ENCODE data around the gene ARHGAP6.

DNA sequence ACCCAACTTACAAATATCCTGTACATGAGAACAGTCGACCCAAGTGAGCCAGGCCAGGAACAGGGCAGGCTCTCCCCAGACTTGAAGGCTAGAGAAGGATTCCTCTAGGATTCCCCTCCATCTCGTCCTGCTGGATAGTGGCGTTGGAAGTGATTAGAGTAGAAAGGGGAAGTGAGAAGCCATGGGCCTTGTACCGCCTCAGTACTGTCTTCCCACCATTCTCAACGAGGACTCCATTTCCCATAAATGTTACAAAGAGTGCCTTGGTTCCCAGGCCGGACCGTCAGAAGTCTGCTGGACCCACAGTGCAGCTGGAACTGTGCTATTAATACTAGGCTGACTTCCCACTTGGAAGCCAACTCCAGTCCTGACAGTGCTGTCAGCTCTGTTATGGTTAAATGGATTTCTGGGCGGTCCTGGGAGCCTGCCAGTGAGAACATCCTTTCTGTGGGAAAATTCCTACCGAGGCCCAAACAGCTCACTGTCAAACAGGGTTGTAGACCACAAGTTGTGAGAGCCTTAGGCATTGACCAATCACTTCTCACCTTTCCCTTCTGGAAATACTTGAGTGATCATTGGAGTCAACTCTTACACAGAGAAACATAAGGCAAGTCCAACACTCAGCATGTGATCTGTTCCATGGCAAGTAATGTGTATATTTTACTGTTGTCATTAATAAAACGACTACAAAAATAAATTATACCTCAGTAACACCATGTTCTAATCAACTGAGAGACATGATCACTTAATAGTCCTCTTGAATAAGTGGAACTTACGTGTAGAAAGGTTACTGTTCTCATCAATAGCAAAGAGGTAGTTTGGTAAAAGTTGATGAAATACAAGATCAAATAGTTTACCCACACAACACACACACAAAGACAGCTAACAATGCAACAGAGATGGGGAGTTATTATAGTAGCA lies 314.1 kb downstream of the ARHGAP6 start:
- TF ChIP-seq, protein P1, sequence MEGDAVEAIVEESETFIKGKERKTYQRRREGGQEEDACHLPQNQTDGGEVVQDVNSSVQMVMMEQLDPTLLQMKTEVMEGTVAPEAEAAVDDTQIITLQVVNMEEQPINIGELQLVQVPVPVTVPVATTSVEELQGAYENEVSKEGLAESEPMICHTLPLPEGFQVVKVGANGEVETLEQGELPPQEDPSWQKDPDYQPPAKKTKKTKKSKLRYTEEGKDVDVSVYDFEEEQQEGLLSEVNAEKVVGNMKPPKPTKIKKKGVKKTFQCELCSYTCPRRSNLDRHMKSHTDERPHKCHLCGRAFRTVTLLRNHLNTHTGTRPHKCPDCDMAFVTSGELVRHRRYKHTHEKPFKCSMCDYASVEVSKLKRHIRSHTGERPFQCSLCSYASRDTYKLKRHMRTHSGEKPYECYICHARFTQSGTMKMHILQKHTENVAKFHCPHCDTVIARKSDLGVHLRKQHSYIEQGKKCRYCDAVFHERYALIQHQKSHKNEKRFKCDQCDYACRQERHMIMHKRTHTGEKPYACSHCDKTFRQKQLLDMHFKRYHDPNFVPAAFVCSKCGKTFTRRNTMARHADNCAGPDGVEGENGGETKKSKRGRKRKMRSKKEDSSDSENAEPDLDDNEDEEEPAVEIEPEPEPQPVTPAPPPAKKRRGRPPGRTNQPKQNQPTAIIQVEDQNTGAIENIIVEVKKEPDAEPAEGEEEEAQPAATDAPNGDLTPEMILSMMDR (conservative IDR thresholded peaks at IDR 0.05; ENCODE audit: low read depth in 2 of 2): no peak
- TF ChIP-seq, protein P2, sequence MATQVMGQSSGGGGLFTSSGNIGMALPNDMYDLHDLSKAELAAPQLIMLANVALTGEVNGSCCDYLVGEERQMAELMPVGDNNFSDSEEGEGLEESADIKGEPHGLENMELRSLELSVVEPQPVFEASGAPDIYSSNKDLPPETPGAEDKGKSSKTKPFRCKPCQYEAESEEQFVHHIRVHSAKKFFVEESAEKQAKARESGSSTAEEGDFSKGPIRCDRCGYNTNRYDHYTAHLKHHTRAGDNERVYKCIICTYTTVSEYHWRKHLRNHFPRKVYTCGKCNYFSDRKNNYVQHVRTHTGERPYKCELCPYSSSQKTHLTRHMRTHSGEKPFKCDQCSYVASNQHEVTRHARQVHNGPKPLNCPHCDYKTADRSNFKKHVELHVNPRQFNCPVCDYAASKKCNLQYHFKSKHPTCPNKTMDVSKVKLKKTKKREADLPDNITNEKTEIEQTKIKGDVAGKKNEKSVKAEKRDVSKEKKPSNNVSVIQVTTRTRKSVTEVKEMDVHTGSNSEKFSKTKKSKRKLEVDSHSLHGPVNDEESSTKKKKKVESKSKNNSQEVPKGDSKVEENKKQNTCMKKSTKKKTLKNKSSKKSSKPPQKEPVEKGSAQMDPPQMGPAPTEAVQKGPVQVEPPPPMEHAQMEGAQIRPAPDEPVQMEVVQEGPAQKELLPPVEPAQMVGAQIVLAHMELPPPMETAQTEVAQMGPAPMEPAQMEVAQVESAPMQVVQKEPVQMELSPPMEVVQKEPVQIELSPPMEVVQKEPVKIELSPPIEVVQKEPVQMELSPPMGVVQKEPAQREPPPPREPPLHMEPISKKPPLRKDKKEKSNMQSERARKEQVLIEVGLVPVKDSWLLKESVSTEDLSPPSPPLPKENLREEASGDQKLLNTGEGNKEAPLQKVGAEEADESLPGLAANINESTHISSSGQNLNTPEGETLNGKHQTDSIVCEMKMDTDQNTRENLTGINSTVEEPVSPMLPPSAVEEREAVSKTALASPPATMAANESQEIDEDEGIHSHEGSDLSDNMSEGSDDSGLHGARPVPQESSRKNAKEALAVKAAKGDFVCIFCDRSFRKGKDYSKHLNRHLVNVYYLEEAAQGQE (IDR thresholded peaks at IDR 0.05; ENCODE audit: unreplicated experiment): no peak
- TF ChIP-seq POLR2AphosphoS5 (IDR thresholded peaks at IDR 0.05; ENCODE audit: low read depth): no peak
- no peak for TF ChIP-seq NANOG (IDR thresholded peaks at IDR 0.05; ENCODE audit: borderline replicate concordance)
- no peak for TF ChIP-seq EZH2 (IDR thresholded peaks at IDR 0.05; ENCODE audit: low read depth, unreplicated experiment)
- TF ChIP-seq, protein P3, sequence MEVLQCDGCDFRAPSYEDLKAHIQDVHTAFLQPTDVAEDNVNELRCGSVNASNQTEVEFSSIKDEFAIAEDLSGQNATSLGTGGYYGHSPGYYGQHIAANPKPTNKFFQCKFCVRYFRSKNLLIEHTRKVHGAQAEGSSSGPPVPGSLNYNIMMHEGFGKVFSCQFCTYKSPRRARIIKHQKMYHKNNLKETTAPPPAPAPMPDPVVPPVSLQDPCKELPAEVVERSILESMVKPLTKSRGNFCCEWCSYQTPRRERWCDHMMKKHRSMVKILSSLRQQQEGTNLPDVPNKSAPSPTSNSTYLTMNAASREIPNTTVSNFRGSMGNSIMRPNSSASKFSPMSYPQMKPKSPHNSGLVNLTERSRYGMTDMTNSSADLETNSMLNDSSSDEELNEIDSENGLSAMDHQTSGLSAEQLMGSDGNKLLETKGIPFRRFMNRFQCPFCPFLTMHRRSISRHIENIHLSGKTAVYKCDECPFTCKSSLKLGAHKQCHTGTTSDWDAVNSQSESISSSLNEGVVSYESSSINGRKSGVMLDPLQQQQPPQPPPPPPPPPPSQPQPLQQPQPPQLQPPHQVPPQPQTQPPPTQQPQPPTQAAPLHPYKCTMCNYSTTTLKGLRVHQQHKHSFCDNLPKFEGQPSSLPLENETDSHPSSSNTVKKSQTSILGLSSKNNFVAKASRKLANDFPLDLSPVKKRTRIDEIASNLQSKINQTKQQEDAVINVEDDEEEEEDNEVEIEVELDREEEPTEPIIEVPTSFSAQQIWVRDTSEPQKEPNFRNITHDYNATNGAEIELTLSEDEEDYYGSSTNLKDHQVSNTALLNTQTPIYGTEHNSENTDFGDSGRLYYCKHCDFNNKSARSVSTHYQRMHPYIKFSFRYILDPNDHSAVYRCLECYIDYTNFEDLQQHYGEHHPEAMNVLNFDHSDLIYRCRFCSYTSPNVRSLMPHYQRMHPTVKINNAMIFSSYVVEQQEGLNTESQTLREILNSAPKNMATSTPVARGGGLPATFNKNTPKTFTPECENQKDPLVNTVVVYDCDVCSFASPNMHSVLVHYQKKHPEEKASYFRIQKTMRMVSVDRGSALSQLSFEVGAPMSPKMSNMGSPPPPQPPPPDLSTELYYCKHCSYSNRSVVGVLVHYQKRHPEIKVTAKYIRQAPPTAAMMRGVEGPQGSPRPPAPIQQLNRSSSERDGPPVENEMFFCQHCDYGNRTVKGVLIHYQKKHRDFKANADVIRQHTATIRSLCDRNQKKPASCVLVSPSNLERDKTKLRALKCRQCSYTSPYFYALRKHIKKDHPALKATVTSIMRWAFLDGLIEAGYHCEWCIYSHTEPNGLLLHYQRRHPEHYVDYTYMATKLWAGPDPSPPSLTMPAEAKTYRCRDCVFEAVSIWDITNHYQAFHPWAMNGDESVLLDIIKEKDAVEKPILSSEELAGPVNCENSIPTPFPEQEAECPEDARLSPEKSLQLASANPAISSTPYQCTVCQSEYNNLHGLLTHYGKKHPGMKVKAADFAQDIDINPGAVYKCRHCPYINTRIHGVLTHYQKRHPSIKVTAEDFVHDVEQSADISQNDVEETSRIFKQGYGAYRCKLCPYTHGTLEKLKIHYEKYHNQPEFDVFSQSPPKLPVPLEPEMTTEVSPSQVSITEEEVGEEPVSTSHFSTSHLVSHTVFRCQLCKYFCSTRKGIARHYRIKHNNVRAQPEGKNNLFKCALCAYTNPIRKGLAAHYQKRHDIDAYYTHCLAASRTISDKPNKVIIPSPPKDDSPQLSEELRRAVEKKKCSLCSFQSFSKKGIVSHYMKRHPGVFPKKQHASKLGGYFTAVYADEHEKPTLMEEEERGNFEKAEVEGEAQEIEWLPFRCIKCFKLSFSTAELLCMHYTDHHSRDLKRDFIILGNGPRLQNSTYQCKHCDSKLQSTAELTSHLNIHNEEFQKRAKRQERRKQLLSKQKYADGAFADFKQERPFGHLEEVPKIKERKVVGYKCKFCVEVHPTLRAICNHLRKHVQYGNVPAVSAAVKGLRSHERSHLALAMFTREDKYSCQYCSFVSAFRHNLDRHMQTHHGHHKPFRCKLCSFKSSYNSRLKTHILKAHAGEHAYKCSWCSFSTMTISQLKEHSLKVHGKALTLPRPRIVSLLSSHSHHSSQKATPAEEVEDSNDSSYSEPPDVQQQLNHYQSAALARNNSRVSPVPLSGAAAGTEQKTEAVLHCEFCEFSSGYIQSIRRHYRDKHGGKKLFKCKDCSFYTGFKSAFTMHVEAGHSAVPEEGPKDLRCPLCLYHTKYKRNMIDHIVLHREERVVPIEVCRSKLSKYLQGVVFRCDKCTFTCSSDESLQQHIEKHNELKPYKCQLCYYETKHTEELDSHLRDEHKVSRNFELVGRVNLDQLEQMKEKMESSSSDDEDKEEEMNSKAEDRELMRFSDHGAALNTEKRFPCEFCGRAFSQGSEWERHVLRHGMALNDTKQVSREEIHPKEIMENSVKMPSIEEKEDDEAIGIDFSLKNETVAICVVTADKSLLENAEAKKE (CRISPR knock-in tag; IDR thresholded peaks at IDR 0.05): no peak
- TF ChIP-seq EZH2phosphoT487 (IDR thresholded peaks at IDR 0.05; ENCODE audit: unreplicated experiment): no peak
- TF ChIP-seq JUNB (IDR thresholded peaks at IDR 0.05; ENCODE audit: unreplicated experiment): no peak
- no peak for TF ChIP-seq CREB1 (CRISPR knock-in tag; IDR thresholded peaks at IDR 0.05; ENCODE audit: low read depth)
- TF ChIP-seq, protein P4, sequence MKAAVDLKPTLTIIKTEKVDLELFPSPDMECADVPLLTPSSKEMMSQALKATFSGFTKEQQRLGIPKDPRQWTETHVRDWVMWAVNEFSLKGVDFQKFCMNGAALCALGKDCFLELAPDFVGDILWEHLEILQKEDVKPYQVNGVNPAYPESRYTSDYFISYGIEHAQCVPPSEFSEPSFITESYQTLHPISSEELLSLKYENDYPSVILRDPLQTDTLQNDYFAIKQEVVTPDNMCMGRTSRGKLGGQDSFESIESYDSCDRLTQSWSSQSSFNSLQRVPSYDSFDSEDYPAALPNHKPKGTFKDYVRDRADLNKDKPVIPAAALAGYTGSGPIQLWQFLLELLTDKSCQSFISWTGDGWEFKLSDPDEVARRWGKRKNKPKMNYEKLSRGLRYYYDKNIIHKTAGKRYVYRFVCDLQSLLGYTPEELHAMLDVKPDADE (IDR thresholded peaks at IDR 0.05): no peak
- TF ChIP-seq STAT1 (IDR thresholded peaks at IDR 0.05; ENCODE audit: unreplicated experiment): no peak
